OCI-LY3 (cell line): ENCODE measurements around the gene NFATC3.

Experiments
- H2AFZ ChIP-seq: fragments of 200-600, 300-600 bp; shearing (Covaris generic); 2 replicates; pipeline ENCODE4 v1.6.0; 2014; ENCODE audit warnings: antibody characterized with exemption, low read depth, low read length
- H3K27ac ChIP-seq: fragments of 200-600, 300-600 bp; sonication (generic); 2 replicates; pipeline ENCODE4 v1.5.1; 2014; ENCODE audit warnings: mild to moderate bottlenecking, low read length, moderate library complexity, mixed read lengths
- H3K27me3 ChIP-seq: fragments of 200-600, 300-600 bp; sonication (generic); 2 replicates; pipeline ENCODE4 v1.6.1; 2014; ENCODE audit warnings: low read depth, low read length, mixed read lengths
- H3K36me3 ChIP-seq: fragments of 200-600, 300-600 bp; sonication (generic); replicated peaks from 2 replicates; pipeline ENCODE3; 2014; ENCODE audit warnings: low read depth, low read length, mixed read lengths
- H3K4me1 ChIP-seq: fragments of 300-600, 200-600 bp; sonication (generic); 2 replicates; pipeline ENCODE4 v1.6.1; 2014; ENCODE audit warnings: low read length, mixed read lengths
- H3K4me2 ChIP-seq: fragments of 200-600, 300-600 bp; sonication (generic); 2 replicates; pipeline ENCODE4 v1.6.1; 2014; ENCODE audit warnings: low read length, mixed read lengths
- H3K4me3 ChIP-seq: fragments of 300-600, 200-600 bp; sonication (generic); 2 replicates; pipeline ENCODE4 v1.5.1; 2014; ENCODE audit warnings: antibody characterized with exemption, mild to moderate bottlenecking, low read length, moderate library complexity
- H3K79me2 ChIP-seq: fragments of 300-600, 200-600 bp; shearing (Covaris generic); 2 replicates; pipeline ENCODE4 v1.6.1; 2014; ENCODE audit warnings: mild to moderate bottlenecking, low read length, mixed read lengths
- H3K9ac ChIP-seq: fragments of 300-600, 200-600 bp; shearing (Covaris generic); 2 replicates; pipeline ENCODE4 v1.6.0; 2014; ENCODE audit warnings: mild to moderate bottlenecking, low read length, moderate library complexity
- H3K9me3 ChIP-seq: fragments of 200-600, 300-600 bp; shearing (Covaris generic); 2 replicates; pipeline ENCODE4 v1.6.1; 2014; ENCODE audit warnings: low read length, mixed read lengths; ENCODE audit not compliant: insufficient read depth
- H4K20me1 ChIP-seq: fragments of 200-600, 300-600 bp; sonication (generic); 2 replicates; pipeline ENCODE4 v1.6.1; 2016; ENCODE audit warnings: low read length, mixed read lengths; ENCODE audit not compliant: insufficient read depth
- CTCF ChIP-seq: fragments of 200-600, 300-600 bp; sonication (generic); IDR thresholded peaks from 2 replicates; pipeline ENCODE4 v1.5.1; 2014; ENCODE audit warnings: antibody characterized with exemption, low read length, low read depth
- EZH2phosphoT487 ChIP-seq: fragments of 200-600 bp; shearing (Covaris generic); IDR thresholded peaks from 2 replicates; pipeline ENCODE4 v1.6.1; 2018; ENCODE audit warnings: antibody characterized with exemption, mixed run types, low read depth

NFATC3 gene

GRCh38 chr16:68073902-68074760 is 11.0 kb upstream of the NFATC3 start:
- Histone ChIP-seq H3K4me3 (no peak overlapping the region), H3K79me2 (no peaks in the 10 kb centered on the region), H4K20me1 (peaks cover 4% of the 10 kb centered on the region; the same call in 1 of the 2 replicates), H3K27me3 (no peaks in the 10 kb centered on the region), H3K9me3 (no peaks in the 10 kb centered on the region), H3K36me3 (peaks cover 50% of the 10 kb centered on the region), H3K27ac (0 out of 2 replicates have a peak overlapping the region, but pooled peaks have one; percentile 23), H3K9ac (no peak overlapping the region), H3K4me2 (peak overlapping the region; percentile 34; the same call in 1 of the 2 replicates), H2AFZ (no peak overlapping the region), H3K4me1 (peaks cover 14% of the 10 kb centered on the region)
- TF ChIP-seq EZH2phosphoT487: no peak
- no peak for TF ChIP-seq CTCF

- 0 out of 2 replicates have a peak overlapping the region, but pooled peaks have one; percentile 23 for H3K27ac ChIP-seq
These were observed 10.2 kb upstream of the NFATC3 start for GRCh38 chr16:68074850-68075555.

GRCh38 chr16:68075980-68076379 is 9.2 kb upstream of the NFATC3 start:
- H3K79me2 ChIP-seq: no peaks in the 10 kb centered on the region
- H3K4me2 ChIP-seq: no peak overlapping the region
- no peak overlapping the region for H3K27ac ChIP-seq
- TF ChIP-seq CTCF (no peak), EZH2phosphoT487 (no peak)
- no peak overlapping the region for H2AFZ ChIP-seq
- H4K20me1 ChIP-seq: peaks cover 4% of the 10 kb centered on the region; the same call in 1 of the 2 replicates
- H3K4me1 ChIP-seq: peaks cover 14% of the 10 kb centered on the region
- H3K9ac ChIP-seq: no peak overlapping the region
- no peaks in the 10 kb centered on the region for H3K27me3 ChIP-seq
- peaks cover 54% of the 10 kb centered on the region for H3K36me3 ChIP-seq
- H3K9me3 ChIP-seq: no peaks in the 10 kb centered on the region
- H3K4me3 ChIP-seq: no peak overlapping the region

More at GRCh38 chr16:68074850-68075555, 10.2 kb upstream of the NFATC3 start:
- Histone ChIP-seq H3K4me3 (no peak overlapping the region), H3K4me1 (peaks cover 14% of the 10 kb centered on the region), H4K20me1 (peaks cover 4% of the 10 kb centered on the region; the same call in 1 of the 2 replicates), H2AFZ (no peak overlapping the region), H3K4me2 (peak overlapping the region; percentile 34; the same call in 1 of the 2 replicates), H3K79me2 (no peaks in the 10 kb centered on the region), H3K36me3 (peaks cover 52% of the 10 kb centered on the region), H3K9me3 (no peaks in the 10 kb centered on the region), H3K27me3 (no peaks in the 10 kb centered on the region), H3K9ac (no peak overlapping the region)
- TF ChIP-seq CTCF (no peak), EZH2phosphoT487 (no peak)

- H3K9ac ChIP-seq: no peak overlapping the region
- H3K9me3 ChIP-seq: no peaks in the 10 kb centered on the region
- H3K4me1 ChIP-seq: peaks cover 14% of the 10 kb centered on the region
- TF ChIP-seq EZH2phosphoT487 (no peak), CTCF (no peak)
- H3K36me3 ChIP-seq: peaks cover 50% of the 10 kb centered on the region
- H4K20me1 ChIP-seq: peaks cover 4% of the 10 kb centered on the region; the same call in 1 of the 2 replicates
- no peak overlapping the region for H3K4me2 ChIP-seq
- H3K27ac ChIP-seq: no peak overlapping the region
- no peak overlapping the region for H2AFZ ChIP-seq
- H3K27me3 ChIP-seq: no peaks in the 10 kb centered on the region
- no peaks in the 10 kb centered on the region for H3K79me2 ChIP-seq
- no peak overlapping the region for H3K4me3 ChIP-seq
These were observed 8.6 kb upstream of the NFATC3 start for GRCh38 chr16:68076560-68076959.
